Fibroblast of the aortic adventitia (primary cell): Measurements from ENCODE around the gene HHIP. TPM values are rescaled to one million over a fixed set of nuclear protein-coding genes. Genes with fewer than 3 reads are reported as not detected.

Experiments
- DNase-seq: peaks from one replicate; pipeline ENCODE4 v3.0.0-alpha.2; 2010; ENCODE audit warnings: low read depth
- H3K4me3 ChIP-seq: 2 replicates; pipeline ENCODE4 v1.5.1; 2011; ENCODE audit warnings: low read depth, mild to moderate bottlenecking, control low read depth, low read length, moderate library complexity
- total RNA-seq: library from RNA; depleted of rRNA; stranded (reverse); fragments of >200 nt; gene quantifications from 2 replicates; pipeline ENCODE4 v1.2.3, GENCODE V29; 2012; ENCODE audit warnings: low replicate concordance
- TF ChIP-seq, protein P1 (sequence below): IDR thresholded peaks from 2 replicates; pipeline ENCODE4 v1.5.1; 2011; ENCODE audit warnings: mild to moderate bottlenecking, low read length, control low read depth, inconsistent platforms; ENCODE audit not compliant: insufficient read depth

The HHIP gene
- total RNA-seq, 1 donor: 16.0 TPM

DNA sequence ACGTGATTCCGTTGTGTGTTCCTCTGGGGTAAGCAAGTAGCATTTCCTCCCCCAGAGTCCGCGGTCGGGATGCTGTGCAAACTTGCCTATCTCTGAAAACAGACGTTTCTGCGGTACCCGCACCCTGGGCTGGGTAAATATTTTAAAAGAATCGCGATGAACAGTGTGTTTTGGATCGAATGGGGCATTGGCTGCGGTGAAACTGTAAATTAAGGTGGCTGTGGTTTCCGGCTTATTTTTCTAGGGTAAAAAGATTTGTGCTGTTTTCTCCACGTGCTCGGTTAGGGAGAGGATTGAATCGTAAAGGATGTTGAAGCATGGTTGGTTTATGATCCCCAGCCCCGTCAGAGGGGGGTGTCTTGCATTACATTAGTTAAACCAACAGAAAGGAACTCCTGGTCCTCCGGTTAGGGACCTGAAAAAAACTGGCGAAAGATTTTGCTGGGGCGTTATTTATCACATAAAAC lies 1.2 kb downstream of the HHIP start:
- TF ChIP-seq, protein P1, sequence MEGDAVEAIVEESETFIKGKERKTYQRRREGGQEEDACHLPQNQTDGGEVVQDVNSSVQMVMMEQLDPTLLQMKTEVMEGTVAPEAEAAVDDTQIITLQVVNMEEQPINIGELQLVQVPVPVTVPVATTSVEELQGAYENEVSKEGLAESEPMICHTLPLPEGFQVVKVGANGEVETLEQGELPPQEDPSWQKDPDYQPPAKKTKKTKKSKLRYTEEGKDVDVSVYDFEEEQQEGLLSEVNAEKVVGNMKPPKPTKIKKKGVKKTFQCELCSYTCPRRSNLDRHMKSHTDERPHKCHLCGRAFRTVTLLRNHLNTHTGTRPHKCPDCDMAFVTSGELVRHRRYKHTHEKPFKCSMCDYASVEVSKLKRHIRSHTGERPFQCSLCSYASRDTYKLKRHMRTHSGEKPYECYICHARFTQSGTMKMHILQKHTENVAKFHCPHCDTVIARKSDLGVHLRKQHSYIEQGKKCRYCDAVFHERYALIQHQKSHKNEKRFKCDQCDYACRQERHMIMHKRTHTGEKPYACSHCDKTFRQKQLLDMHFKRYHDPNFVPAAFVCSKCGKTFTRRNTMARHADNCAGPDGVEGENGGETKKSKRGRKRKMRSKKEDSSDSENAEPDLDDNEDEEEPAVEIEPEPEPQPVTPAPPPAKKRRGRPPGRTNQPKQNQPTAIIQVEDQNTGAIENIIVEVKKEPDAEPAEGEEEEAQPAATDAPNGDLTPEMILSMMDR: peak; percentile 12
- DNase-seq: peak; percentile 78
- peak overlapping the region; percentile 92 for H3K4me3 ChIP-seq

DNA sequence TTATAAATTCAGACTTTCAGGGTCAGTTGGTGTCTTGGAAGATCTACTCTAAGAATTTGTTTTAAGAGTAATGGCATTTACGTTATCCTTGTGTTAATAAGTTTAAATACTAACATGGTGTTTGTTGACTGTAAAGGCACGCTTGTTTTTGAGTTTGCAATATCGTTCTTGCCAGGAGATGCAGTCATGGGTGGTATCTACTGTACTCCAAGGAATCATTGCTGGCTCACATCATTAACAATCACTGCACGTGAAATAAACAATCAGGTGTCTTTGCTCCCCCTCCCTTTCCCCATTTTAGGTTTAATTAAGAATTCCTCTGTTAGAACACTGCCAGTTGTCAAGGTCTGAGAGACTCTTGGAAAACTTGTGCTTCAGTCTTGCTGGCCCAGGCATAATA lies 1.6 kb downstream of the HHIP start:
- peak overlapping the region; percentile 92 for H3K4me3 ChIP-seq
- TF ChIP-seq, protein P1: no peak
- peak; percentile 31 for DNase-seq

DNA sequence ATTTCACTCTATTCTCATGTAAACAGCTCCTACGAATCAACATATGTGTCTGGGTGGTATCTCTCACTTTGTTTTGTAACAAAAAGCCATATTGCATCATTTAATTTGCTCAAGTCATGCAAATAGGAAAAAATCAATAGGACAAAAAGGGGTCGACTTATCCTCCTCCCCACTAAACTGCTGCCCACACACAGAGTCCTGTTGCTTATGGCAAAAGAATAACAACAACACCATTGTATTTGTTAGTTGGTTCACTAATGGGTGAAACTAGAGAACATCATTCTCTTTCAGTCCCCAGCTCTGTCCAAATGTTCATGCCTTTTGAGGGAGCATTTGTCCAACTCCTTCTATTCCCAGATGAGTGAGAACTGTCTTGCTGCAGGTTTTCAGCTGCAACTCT lies 2.1 kb downstream of the HHIP start:
- peak; percentile 38 for DNase-seq
- peak overlapping the region; percentile 92 for H3K4me3 ChIP-seq
- TF ChIP-seq, protein P1: no peak

DNA sequence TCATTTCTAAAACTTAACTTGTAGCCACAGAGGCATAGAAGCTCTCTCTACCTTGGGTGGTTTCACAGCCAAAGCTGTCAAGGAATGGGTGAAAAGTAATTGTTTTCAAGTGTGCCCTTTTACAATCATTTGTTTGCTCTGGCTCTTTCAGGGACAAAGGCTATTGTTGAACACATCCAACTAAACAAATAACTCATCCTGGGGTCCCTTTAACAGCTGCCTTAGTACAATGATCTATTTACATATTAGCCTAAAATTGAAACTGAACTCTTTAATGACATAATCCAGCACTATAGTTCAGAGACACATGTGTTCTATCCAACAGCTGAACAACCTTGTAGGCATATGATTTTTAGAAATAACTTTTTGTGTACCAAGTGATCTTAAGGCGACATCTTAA lies 3.7 kb downstream of the HHIP start:
- H3K4me3 ChIP-seq: peak overlapping the region; percentile 23
- TF ChIP-seq, protein P1: no peak
- no peak for DNase-seq

DNA sequence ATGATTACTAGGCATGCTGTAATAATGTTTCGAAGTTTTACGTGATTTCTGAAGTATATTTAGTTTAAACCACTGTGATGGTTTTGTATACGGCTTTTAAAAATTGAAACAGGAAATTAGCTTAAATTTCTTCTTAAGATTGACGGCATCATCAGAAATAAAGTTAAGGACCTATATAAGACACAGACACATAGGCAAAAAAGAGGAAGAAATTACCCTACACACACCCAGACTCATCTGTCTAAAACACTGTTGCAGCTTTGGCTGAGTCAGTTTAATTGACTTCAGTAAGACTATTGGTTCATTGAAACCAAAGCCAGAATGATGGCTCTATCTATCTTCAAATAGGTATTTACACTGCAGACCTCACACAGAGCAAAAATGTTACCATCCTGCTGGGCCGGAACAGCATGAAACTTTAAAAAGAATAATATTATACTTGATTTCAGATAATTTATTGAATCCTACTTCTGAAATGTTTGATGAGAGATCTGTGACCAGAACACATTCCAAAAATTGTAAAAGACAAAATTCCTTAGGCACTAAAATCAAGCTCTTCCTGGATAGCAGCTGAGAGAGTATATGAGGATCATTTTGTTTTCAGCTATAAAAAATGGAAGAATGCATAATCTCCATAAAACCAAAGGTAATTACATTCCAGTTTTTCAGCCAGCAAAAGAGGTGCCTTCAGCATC lies 4.5 kb downstream of the HHIP start:
- peak overlapping the region; percentile 23 for H3K4me3 ChIP-seq

DNA sequence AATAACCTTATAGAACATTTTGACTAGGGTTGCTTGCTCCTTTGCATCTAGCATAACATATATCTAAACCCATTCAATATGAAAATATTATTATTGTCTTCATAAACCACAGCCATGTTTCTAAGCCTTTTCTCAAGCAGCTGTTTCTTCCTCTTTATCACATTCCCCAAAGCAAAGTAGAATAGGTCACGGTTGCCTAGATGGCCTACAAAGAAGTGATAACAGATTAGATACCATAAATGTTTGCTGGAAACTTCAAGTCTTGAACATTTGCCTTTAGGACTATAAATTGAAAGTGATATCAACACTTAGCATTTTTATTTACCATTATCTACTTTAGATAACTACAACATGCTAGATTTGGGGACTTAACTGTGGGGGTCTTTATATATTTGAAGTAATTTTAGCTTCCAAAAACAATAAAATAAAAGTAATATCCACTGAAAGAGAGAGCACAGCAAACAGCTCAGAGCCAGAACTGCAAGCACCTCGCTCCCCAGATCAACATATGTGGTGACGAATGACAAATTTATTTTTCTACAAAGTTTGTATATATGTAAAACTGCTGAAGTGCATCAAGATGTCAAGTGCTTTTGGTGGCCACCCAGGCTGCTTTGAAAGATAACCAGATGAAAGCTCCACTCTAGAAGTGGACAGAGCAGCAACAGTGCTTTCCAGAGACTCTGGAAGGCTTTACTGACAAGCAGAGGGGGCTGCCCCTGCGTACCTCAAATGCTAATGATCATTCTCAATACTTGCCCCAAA lies 8.0 kb downstream of the HHIP start:
- DNase-seq: no peak
- H3K4me3 ChIP-seq: no peak overlapping the region
- TF ChIP-seq, protein P1: no peak

More for the DNA sequence above, 4.5 kb downstream of the HHIP start:
- no peak for DNase-seq
- TF ChIP-seq, protein P1: no peak
